MM.1S (cell line): ENCODE data around the gene EEA1.

ENCODE experiments used
- DNase-seq: peaks from one replicate; pipeline ENCODE4 v3.0.0-alpha.2; 2015
- H2AFZ ChIP-seq: fragments of 300-600 bp; sonication (generic); 2 replicates; pipeline ENCODE4 v1.6.0; 2016; ENCODE audit warnings: antibody characterized with exemption, low read length
- H3F3A ChIP-seq: fragments of 300-600 bp; sonication (generic); 2 replicates; pipeline ENCODE4 v1.6.1; 2016; ENCODE audit warnings: mild to moderate bottlenecking, antibody characterized with exemption, low read length, moderate library complexity, mixed read lengths; ENCODE audit not compliant: insufficient read depth
- H3K27ac ChIP-seq: fragments of 300-600 bp; sonication (generic); 2 replicates; pipeline ENCODE4 v1.5.1; 2016; ENCODE audit warnings: mild to moderate bottlenecking, low read length
- H3K27me3 ChIP-seq: fragments of 300-600 bp; sonication (generic); replicated peaks from 2 replicates; pipeline ENCODE4 v1.6.0; 2016; ENCODE audit warnings: low read length; ENCODE audit not compliant: insufficient read depth
- H3K36me3 ChIP-seq: fragments of 300-600 bp; sonication (generic); replicated peaks from 2 replicates; pipeline ENCODE4 v1.6.1; 2016; ENCODE audit warnings: mild to moderate bottlenecking, low read length, mixed read lengths; ENCODE audit not compliant: insufficient read depth
- H3K4me1 ChIP-seq: fragments of 300-600 bp; sonication (generic); 2 replicates; pipeline ENCODE4 v1.6.1; 2016; ENCODE audit warnings: low read length, mixed read lengths
- H3K4me2 ChIP-seq: fragments of 300-600 bp; sonication (generic); 2 replicates; pipeline ENCODE4 v1.6.0; 2016; ENCODE audit warnings: low read depth, low read length
- H3K4me3 ChIP-seq: fragments of 300-600 bp; sonication (generic); 2 replicates; pipeline ENCODE4 v1.5.1; 2016; ENCODE audit warnings: low read length, mixed read lengths
- H3K79me2 ChIP-seq: fragments of 300-600 bp; sonication (generic); 2 replicates; pipeline ENCODE4 v1.6.1; 2016; ENCODE audit warnings: mixed run types, low read length, mixed read lengths
- H3K9ac ChIP-seq: fragments of 300-600 bp; sonication (generic); 2 replicates; pipeline ENCODE4 v1.6.1; 2016; ENCODE audit warnings: low read length, mixed read lengths
- H3K9me2 ChIP-seq: fragments of 300-600 bp; sonication (generic); replicated peaks from 2 replicates; pipeline ENCODE4 v1.6.1; 2016; ENCODE audit warnings: mild to moderate bottlenecking, low read length, mixed read lengths; ENCODE audit not compliant: insufficient read depth
- H3K9me3 ChIP-seq: fragments of 300-600 bp; sonication (generic); replicated peaks from 2 replicates; pipeline ENCODE4 v1.6.1; 2016; ENCODE audit warnings: mild to moderate bottlenecking, low read length, mixed read lengths; ENCODE audit not compliant: insufficient read depth
- H4K20me1 ChIP-seq: fragments of 300-600 bp; sonication (generic); 2 replicates; pipeline ENCODE4 v1.6.1; 2016; ENCODE audit warnings: mild to moderate bottlenecking, low read length, moderate library complexity, mixed read lengths; ENCODE audit not compliant: insufficient read depth
- EZH2 ChIP-seq: fragments of 300-600 bp; sonication (generic); optimal IDR thresholded peaks from 2 replicates; pipeline ENCODE3; 2017; ENCODE audit warnings: low read depth, mild to moderate bottlenecking, antibody characterized with exemption, low read length, mixed read lengths
- EZH2phosphoT487 ChIP-seq: fragments of 300-600 bp; sonication (generic); IDR thresholded peaks from 2 replicates; pipeline ENCODE4 v1.6.1; 2018; ENCODE audit warnings: antibody characterized with exemption, low read length
- TF ChIP-seq, protein P1 (sequence below): fragments of 300-600 bp; sonication (generic); IDR thresholded peaks from 2 replicates; pipeline ENCODE4 v1.5.1; 2016; ENCODE audit warnings: antibody characterized with exemption, low read length, mixed read lengths

Gene EEA1

GRCh38 chr12:92821142-92821541 is 108.0 kb downstream of the EEA1 start:
- no peaks in the 10 kb centered on the region for H3K4me1 ChIP-seq
- no peak for DNase-seq
- no peaks in the 10 kb centered on the region for H3F3A ChIP-seq
- no peak overlapping the region for H3K27ac ChIP-seq
- H3K4me3 ChIP-seq = no peak overlapping the region
- no peaks in the 10 kb centered on the region for H3K79me2 ChIP-seq
- no peaks in the 10 kb centered on the region for H3K9me3 ChIP-seq
- H3K4me2 ChIP-seq = no peak overlapping the region
- no peaks in the 10 kb centered on the region for H4K20me1 ChIP-seq
- no peak overlapping the region for H3K9ac ChIP-seq
- H3K9me2 ChIP-seq = no peaks in the 10 kb centered on the region
- no peak for TF ChIP-seq EZH2
- TF ChIP-seq, protein P1, sequence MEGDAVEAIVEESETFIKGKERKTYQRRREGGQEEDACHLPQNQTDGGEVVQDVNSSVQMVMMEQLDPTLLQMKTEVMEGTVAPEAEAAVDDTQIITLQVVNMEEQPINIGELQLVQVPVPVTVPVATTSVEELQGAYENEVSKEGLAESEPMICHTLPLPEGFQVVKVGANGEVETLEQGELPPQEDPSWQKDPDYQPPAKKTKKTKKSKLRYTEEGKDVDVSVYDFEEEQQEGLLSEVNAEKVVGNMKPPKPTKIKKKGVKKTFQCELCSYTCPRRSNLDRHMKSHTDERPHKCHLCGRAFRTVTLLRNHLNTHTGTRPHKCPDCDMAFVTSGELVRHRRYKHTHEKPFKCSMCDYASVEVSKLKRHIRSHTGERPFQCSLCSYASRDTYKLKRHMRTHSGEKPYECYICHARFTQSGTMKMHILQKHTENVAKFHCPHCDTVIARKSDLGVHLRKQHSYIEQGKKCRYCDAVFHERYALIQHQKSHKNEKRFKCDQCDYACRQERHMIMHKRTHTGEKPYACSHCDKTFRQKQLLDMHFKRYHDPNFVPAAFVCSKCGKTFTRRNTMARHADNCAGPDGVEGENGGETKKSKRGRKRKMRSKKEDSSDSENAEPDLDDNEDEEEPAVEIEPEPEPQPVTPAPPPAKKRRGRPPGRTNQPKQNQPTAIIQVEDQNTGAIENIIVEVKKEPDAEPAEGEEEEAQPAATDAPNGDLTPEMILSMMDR = no peak
- no peak for TF ChIP-seq EZH2phosphoT487
- no peaks in the 10 kb centered on the region for H3K27me3 ChIP-seq
- H3K36me3 ChIP-seq = no peaks in the 10 kb centered on the region
- H2AFZ ChIP-seq = no peak overlapping the region

- Histone ChIP-seq H3F3A (no peaks in the 10 kb centered on the region), H3K4me3 (no peak overlapping the region), H4K20me1 (no peaks in the 10 kb centered on the region), H3K9ac (no peak overlapping the region), H3K4me2 (no peak overlapping the region), H2AFZ (no peak overlapping the region), H3K36me3 (no peaks in the 10 kb centered on the region; the same call in 1 of the 2 replicates), H3K9me2 (no peaks in the 10 kb centered on the region), H3K27me3 (no peaks in the 10 kb centered on the region), H3K9me3 (no peaks in the 10 kb centered on the region), H3K27ac (no peak overlapping the region), H3K4me1 (no peaks in the 10 kb centered on the region), H3K79me2 (no peaks in the 10 kb centered on the region)
- TF ChIP-seq, protein P1 = no peak
- TF ChIP-seq EZH2phosphoT487 = no peak
- no peak for DNase-seq
Observed at GRCh38 chr12:92814584-92814983, 114.5 kb downstream of the EEA1 start.

DNA sequence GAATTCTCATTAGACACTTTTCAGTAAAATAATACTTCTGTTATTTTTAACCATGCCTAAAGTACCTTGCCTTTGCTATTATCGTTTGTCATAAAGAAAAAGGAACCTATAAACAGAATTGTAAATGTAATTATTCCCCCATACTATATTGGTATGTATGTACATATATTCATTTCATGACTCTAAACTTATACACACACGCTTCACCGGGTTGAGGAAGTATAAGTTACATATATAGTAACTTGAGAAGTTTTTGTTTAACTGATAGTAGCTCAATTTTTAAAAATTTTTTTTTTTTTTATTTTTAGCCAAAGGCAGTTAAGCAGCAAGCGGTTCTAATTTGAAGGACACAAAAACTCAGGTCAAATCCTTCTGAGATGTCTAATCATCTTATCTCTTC is 118.7 kb downstream of the EEA1 start:
- Histone ChIP-seq H3K79me2 (no peaks in the 10 kb centered on the region), H3K9ac (no peak overlapping the region), H3K4me3 (no peak overlapping the region), H3K27me3 (no peaks in the 10 kb centered on the region), H2AFZ (no peak overlapping the region), H3K4me1 (no peaks in the 10 kb centered on the region), H3K27ac (no peak overlapping the region), H4K20me1 (no peaks in the 10 kb centered on the region), H3K36me3 (no peaks in the 10 kb centered on the region; the same call in 1 of the 2 replicates), H3K4me2 (no peak overlapping the region), H3K9me3 (no peaks in the 10 kb centered on the region), H3K9me2 (no peaks in the 10 kb centered on the region), H3F3A (no peaks in the 10 kb centered on the region)
- DNase-seq = no peak
- TF ChIP-seq EZH2phosphoT487 (no peak), EZH2 (no peak)
- TF ChIP-seq, protein P1 = no peak
